K562 (cell line): ENCODE measurements around the gene DUSP3. TPM values are rescaled to one million over a fixed set of nuclear protein-coding genes. Genes with fewer than 3 reads are reported as not detected.

Experiments
- BRD9 ChIP-seq: fragments of 450-650 bp; IDR thresholded peaks from 2 replicates; pipeline ENCODE4 v1.6.1; 2018; ENCODE audit warnings: low read depth; ENCODE audit not compliant: partially characterized antibody
- ELK1 ChIP-seq: sonication (generic); formaldehyde crosslinking; IDR thresholded peaks from 2 replicates; pipeline ENCODE4 v1.8.1; 2022; ENCODE audit warnings: missing genetic modification reagents
- NEUROD1 ChIP-seq: fragments of 150-350 bp; IDR thresholded peaks from 2 replicates; pipeline ENCODE4 v1.6.1; 2014; ENCODE audit warnings: borderline replicate concordance, low read length, low read depth; ENCODE audit not compliant: partially characterized antibody
- NONO ChIP-seq, 2 experiments: fragments of 200-400 bp in 1 of 2; fragments of 450-650 bp in 1 of 2; formaldehyde crosslinking in 1 of 2; IDR thresholded peaks; 2 replicates each; pipeline ENCODE4 v1.6.1; 2017; ENCODE audit warnings: low read depth in 2 of 2, mild to moderate bottlenecking in 2 of 2, moderate library complexity in 2 of 2, low read length in 1 of 2
- SMARCA5 ChIP-seq: fragments of 450-650 bp; IDR thresholded peaks from 2 replicates; pipeline ENCODE4 v1.6.1; 2016
- SRSF3 ChIP-seq: fragments of 200-400 bp; formaldehyde crosslinking; IDR thresholded peaks from 2 replicates; pipeline ENCODE4 v1.6.1; 2016; ENCODE audit warnings: mild to moderate bottlenecking, low read length, moderate library complexity; ENCODE audit not compliant: insufficient read depth
- STAG1 ChIP-seq: sonication (generic); formaldehyde crosslinking; IDR thresholded peaks from 2 replicates; pipeline ENCODE4 v1.5.0; 2020; ENCODE audit warnings: missing genetic modification reagents, borderline replicate concordance
- STAT6 ChIP-seq: sonication (generic); formaldehyde crosslinking; IDR thresholded peaks from 2 replicates; pipeline ENCODE4 v1.8.1; 2023; ENCODE audit warnings: mild to moderate bottlenecking, missing genetic modification reagents
- TEAD2 ChIP-seq: fragments of 450-650 bp; IDR thresholded peaks from 2 replicates; pipeline ENCODE4 v1.6.1; 2016; ENCODE audit warnings: missing genetic modification characterization, control low read depth, missing compliant biosample characterization
- ZBTB1 ChIP-seq: sonication (generic); formaldehyde crosslinking; IDR thresholded peaks from 2 replicates; pipeline ENCODE4 v1.8.1; 2023; ENCODE audit warnings: missing genetic modification reagents, low read depth, mild to moderate bottlenecking, borderline replicate concordance
- ZC3H11A ChIP-seq: IDR thresholded peaks from 2 replicates; pipeline ENCODE4 v1.6.1; 2012; ENCODE audit warnings: low read depth, low read length, improper control_type of control experiment
- ZNF655 ChIP-seq: fragments of 250-450 bp; sonication (Bioruptor Pico); IDR thresholded peaks from 2 replicates; pipeline ENCODE4 v1.5.0; 2021
- ZSCAN29 ChIP-seq: fragments of 450-650 bp; IDR thresholded peaks from 2 replicates; pipeline ENCODE4 v1.6.1; 2017
- polyA plus RNA-seq, 8 experiments: library from polyadenylated mRNA; depleted of rRNA in 4 of 8; stranded (reverse) in 5 of 8; unstranded in 3 of 8; fragments of >200 nt; fragmentation: Nextera tagmentation in 2 of 8; fragmentation: Illumina TruSeq in 1 of 8; extraction: Ambion mirVana in 2 of 8; extraction: Trizol in 1 of 8; gene quantifications; 2 replicates each; pipeline versions ENCODE4 v1.2.1 to v1.2.3, GENCODE V29; 2011 to 2014; ENCODE audit warnings: inconsistent platforms in 1 of 8, missing spikeins in 1 of 8
- total RNA-seq, 7 experiments: library from RNA; depleted of rRNA in 6 of 7; stranded (reverse); fragments of >200 nt in 6 of 7; fragmentation: Illumina TruSeq in 2 of 7; extraction: Trizol in 2 of 7; gene quantifications; 2 replicates each; pipeline versions ENCODE4 v1.2.1 to v1.2.3, GENCODE V29; 2011 to 2021; ENCODE audit warnings: low replicate concordance in 1 of 7
- TF ChIP-seq, protein P1 (sequence below): sonication (generic); formaldehyde crosslinking; IDR thresholded peaks from 2 replicates; pipeline ENCODE4 v1.9.0; 2022; ENCODE audit warnings: mild to moderate bottlenecking, missing genetic modification reagents
- TF ChIP-seq, protein P2 (sequence below): fragments of 250-450 bp; sonication (Bioruptor Pico); IDR thresholded peaks from 2 replicates; pipeline ENCODE4 v1.4.0; 2020; ENCODE audit warnings: mild to moderate bottlenecking, moderate library complexity

DUSP3 gene
- total and polyA plus RNA-seq, 9 of the 15 experiments (the other 6 are each of a cell fraction or from before 2014, with no cell fraction given): 4.1 to 19.8 (median 12.3) TPM

DNA sequence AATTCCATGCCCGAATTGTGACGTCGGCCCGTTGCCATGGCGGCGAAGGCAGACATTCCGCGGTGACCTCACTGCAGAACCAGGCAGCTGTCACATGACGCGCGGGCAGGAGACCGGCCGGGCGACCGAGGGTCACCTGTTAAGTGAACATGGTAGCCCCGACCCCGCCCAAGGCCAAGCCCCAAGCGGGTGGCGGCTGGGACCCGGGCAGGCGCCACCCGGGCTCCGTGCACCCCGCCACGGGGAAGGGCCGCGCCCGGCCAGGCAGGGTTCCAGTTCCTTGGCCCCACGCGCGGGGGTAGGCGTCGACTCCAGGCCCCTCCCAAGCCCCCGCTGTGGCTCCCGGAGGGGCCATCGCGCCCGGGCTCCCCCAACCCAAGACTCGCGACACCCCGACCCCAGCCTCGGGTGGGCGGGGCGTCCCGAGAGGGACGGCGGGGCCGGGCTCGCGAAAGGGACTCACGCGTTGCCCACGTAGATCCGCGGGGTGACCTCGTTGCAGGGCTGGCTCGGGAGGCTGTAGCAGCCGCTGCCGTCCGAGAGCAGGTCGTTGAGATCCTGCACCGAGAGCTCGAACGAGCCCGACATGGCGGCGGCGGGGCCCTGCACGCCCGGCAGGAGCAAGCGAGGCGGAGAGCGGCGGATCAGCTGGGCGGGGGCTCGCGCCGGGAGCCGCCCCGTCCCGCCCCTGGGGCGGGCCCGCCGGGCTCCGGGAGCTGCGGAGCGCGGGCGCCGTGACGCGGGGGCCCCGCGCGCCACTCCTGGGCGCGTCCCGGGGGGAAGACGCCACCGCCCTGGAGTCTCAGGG lies at the start of gene DUSP3 (continued):
- TF ChIP-seq STAT6 (CRISPR knock-in tag) (0 out of 2 replicates have a peak, but pooled peaks have one; percentile 49), ZSCAN29 (peak; percentile 36; the same call in 1 of the 2 replicates), ZNF655 (CRISPR knock-in tag) (no peak), STAG1 (CRISPR knock-in tag) (no peak), SMARCA5 (no peak), NONO (IDR thresholded peaks at IDR 0.05; ENCODE audit: low read depth in 2 of 2, low read length in 1 of 2) (peak; percentile 22 to 64; a peak in 2 of 4 replicates), BRD9 (no peak), NEUROD1 (peak; percentile 69), TEAD2 (tag) (0 out of 2 replicates have a peak, but pooled peaks have one; percentile 49), ELK1 (CRISPR knock-in tag) (no peak), SRSF3 (no peak), ZC3H11A (no peak), ZBTB1 (CRISPR knock-in tag) (peak; percentile 25; the same call in 1 of the 2 replicates)
- TF ChIP-seq, protein P1, sequence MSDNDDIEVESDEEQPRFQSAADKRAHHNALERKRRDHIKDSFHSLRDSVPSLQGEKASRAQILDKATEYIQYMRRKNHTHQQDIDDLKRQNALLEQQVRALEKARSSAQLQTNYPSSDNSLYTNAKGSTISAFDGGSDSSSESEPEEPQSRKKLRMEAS (CRISPR knock-in tag): peak; percentile 65; the same call in 1 of the 2 replicates
- TF ChIP-seq, protein P2, sequence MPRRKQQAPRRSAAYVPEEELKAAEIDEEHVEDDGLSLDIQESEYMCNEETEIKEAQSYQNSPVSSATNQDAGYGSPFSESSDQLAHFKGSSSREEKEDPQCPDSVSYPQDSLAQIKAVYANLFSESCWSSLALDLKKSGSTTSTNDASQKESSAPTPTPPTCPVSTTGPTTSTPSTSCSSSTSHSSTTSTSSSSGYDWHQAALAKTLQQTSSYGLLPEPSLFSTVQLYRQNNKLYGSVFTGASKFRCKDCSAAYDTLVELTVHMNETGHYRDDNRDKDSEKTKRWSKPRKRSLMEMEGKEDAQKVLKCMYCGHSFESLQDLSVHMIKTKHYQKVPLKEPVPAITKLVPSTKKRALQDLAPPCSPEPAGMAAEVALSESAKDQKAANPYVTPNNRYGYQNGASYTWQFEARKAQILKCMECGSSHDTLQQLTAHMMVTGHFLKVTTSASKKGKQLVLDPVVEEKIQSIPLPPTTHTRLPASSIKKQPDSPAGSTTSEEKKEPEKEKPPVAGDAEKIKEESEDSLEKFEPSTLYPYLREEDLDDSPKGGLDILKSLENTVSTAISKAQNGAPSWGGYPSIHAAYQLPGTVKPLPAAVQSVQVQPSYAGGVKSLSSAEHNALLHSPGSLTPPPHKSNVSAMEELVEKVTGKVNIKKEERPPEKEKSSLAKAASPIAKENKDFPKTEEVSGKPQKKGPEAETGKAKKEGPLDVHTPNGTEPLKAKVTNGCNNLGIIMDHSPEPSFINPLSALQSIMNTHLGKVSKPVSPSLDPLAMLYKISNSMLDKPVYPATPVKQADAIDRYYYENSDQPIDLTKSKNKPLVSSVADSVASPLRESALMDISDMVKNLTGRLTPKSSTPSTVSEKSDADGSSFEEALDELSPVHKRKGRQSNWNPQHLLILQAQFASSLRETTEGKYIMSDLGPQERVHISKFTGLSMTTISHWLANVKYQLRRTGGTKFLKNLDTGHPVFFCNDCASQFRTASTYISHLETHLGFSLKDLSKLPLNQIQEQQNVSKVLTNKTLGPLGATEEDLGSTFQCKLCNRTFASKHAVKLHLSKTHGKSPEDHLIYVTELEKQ (CRISPR knock-in tag): no peak
